ENCODE data around the gene SIVA1. TPM values are rescaled to one million over a fixed set of nuclear protein-coding genes. Genes with fewer than 3 reads are reported as not detected.

Gene SIVA1
- total RNA-seq, 1 donor from 2014 or later: 52.3 TPM

GRCh38 chr14:104789752-104790743 lies 37.1 kb downstream of the SIVA1 start:
- no peak overlapping the region for H3K4me3 Mint-ChIP-seq (ENCODE audit: unreplicated experiment)
- H3K27ac Mint-ChIP-seq (ENCODE audit: unreplicated experiment): no peak overlapping the region
- DNase-seq (ENCODE audit: extremely low spot score, unreplicated experiment): no peak
- no peaks in the 10 kb centered on the region for H3K27me3 Mint-ChIP-seq (ENCODE audit: unreplicated experiment)
- no peaks in the 10 kb centered on the region for H3K9me3 Mint-ChIP-seq (ENCODE audit: unreplicated experiment)
- no peak for TF ChIP-seq CTCF (IDR thresholded peaks at IDR 0.05)
- H3K4me1 Mint-ChIP-seq (ENCODE audit: unreplicated experiment): peaks cover 34% of the 10 kb centered on the region
- H3K36me3 Mint-ChIP-seq (ENCODE audit: unreplicated experiment): peaks cover 2% of the 10 kb centered on the region

- DNase-seq (ENCODE audit: extremely low spot score, unreplicated experiment): no peak
- TF ChIP-seq CTCF (IDR thresholded peaks at IDR 0.05): no peak
- peaks cover 2% of the 10 kb centered on the region for H3K36me3 Mint-ChIP-seq (ENCODE audit: unreplicated experiment)
- H3K9me3 Mint-ChIP-seq (ENCODE audit: unreplicated experiment): no peaks in the 10 kb centered on the region
- H3K4me1 Mint-ChIP-seq (ENCODE audit: unreplicated experiment): peaks cover 34% of the 10 kb centered on the region
- peak overlapping the region; percentile 44 for H3K27ac Mint-ChIP-seq (ENCODE audit: unreplicated experiment)
- no peaks in the 10 kb centered on the region for H3K27me3 Mint-ChIP-seq (ENCODE audit: unreplicated experiment)
- H3K4me3 Mint-ChIP-seq (ENCODE audit: unreplicated experiment): no peak overlapping the region
These were observed 38.5 kb downstream of the SIVA1 start for GRCh38 chr14:104791425-104791824.

- H3K4me3 Mint-ChIP-seq (ENCODE audit: unreplicated experiment): peak overlapping the region; percentile 22
- H3K9me3 Mint-ChIP-seq (ENCODE audit: unreplicated experiment): no peaks in the 10 kb centered on the region
- H3K36me3 Mint-ChIP-seq (ENCODE audit: unreplicated experiment): peaks cover 2% of the 10 kb centered on the region
These were observed 39.3 kb downstream of the SIVA1 start for GRCh38 chr14:104792101-104792884.

GRCh38 chr14:104792945-104793702 lies 40.2 kb downstream of the SIVA1 start:
- TF ChIP-seq CTCF (IDR thresholded peaks at IDR 0.05): no peak
- no peak for DNase-seq (ENCODE audit: extremely low spot score, unreplicated experiment)
- Mint-ChIP-seq H3K9me3 (ENCODE audit: unreplicated experiment) (no peaks in the 10 kb centered on the region), H3K36me3 (ENCODE audit: unreplicated experiment) (peaks cover 2% of the 10 kb centered on the region), H3K4me3 (ENCODE audit: unreplicated experiment) (peak overlapping the region; percentile 89), H3K27ac (ENCODE audit: unreplicated experiment) (peak overlapping the region; percentile 85), H3K4me1 (ENCODE audit: unreplicated experiment) (peaks cover 38% of the 10 kb centered on the region), H3K27me3 (ENCODE audit: unreplicated experiment) (no peaks in the 10 kb centered on the region)

More at GRCh38 chr14:104792101-104792884, 39.3 kb downstream of the SIVA1 start:
- TF ChIP-seq CTCF (IDR thresholded peaks at IDR 0.05): no peak
- Mint-ChIP-seq H3K27me3 (ENCODE audit: unreplicated experiment) (no peaks in the 10 kb centered on the region), H3K4me1 (ENCODE audit: unreplicated experiment) (peaks cover 34% of the 10 kb centered on the region), H3K27ac (ENCODE audit: unreplicated experiment) (peak overlapping the region; percentile 85)
- DNase-seq (ENCODE audit: extremely low spot score, unreplicated experiment): no peak

All from osteocyte (in vitro differentiated cells).